Lower lobe of right lung (tissue), 2 donors: ENCODE data around the gene IL17RD. TPM values are rescaled to one million over a fixed set of nuclear protein-coding genes. Genes with fewer than 3 reads are reported as not detected.

Experiments used
- ATAC-seq, 2 donors: fragments of 200-7000 bp; cut with Tn5 transposase; one replicate each; pipeline ENCODE4 v1.9.1; 2020 to 2022; ENCODE audit warnings: mild to moderate bottlenecking in 2 of 2, moderate library complexity in 2 of 2
- DNase-seq: peaks from one replicate; pipeline ENCODE4 v3.0.0-alpha.2; 2020
- H3K27ac ChIP-seq: fragments of 200-600 bp; one replicate; pipeline ENCODE4 v1.8.0; 2022
- H3K27me3 ChIP-seq: fragments of 200-600 bp; one replicate; pipeline ENCODE4 v1.8.0; 2022; ENCODE audit warnings: low read depth
- H3K36me3 ChIP-seq: fragments of 200-600 bp; one replicate; pipeline ENCODE4 v1.8.0; 2022; ENCODE audit warnings: mild to moderate bottlenecking
- H3K4me1 ChIP-seq: fragments of 200-600 bp; one replicate; pipeline ENCODE4 v1.8.0; 2022
- H3K4me3 ChIP-seq: fragments of 200-600 bp; one replicate; pipeline ENCODE4 v1.8.0; 2022; ENCODE audit warnings: mild to moderate bottlenecking
- H3K9me3 ChIP-seq: fragments of 200-600 bp; one replicate; pipeline ENCODE4 v1.8.0; 2022
- intact Hi-C: fragments of 100-400 bp; cut with DNase I; formaldehyde crosslinking; loops from one replicate; pipeline ENCODE4 v1.11.0; 2022
- total RNA-seq: library from RNA; stranded (reverse); fragmentation: NEBNext Ultra II Directional; extraction: Animal tissue kit (Norgen Biotek cat#: 25700); gene quantifications from one replicate; pipeline ENCODE4 v1.2.1, GENCODE V29; 2021
- TF ChIP-seq, protein P1 (sequence below): fragments of 200-600 bp; IDR thresholded peaks from one replicate; pipeline ENCODE4 v1.8.0; 2022; ENCODE audit warnings: antibody characterized with exemption, mild to moderate bottlenecking
- donor health status: DM: no; HTN: yes; CAD: no; lungs with severe emphysema.

The IL17RD gene
- total RNA-seq, 1 donor from 2014 or later, result 2.4 TPM

DNA sequence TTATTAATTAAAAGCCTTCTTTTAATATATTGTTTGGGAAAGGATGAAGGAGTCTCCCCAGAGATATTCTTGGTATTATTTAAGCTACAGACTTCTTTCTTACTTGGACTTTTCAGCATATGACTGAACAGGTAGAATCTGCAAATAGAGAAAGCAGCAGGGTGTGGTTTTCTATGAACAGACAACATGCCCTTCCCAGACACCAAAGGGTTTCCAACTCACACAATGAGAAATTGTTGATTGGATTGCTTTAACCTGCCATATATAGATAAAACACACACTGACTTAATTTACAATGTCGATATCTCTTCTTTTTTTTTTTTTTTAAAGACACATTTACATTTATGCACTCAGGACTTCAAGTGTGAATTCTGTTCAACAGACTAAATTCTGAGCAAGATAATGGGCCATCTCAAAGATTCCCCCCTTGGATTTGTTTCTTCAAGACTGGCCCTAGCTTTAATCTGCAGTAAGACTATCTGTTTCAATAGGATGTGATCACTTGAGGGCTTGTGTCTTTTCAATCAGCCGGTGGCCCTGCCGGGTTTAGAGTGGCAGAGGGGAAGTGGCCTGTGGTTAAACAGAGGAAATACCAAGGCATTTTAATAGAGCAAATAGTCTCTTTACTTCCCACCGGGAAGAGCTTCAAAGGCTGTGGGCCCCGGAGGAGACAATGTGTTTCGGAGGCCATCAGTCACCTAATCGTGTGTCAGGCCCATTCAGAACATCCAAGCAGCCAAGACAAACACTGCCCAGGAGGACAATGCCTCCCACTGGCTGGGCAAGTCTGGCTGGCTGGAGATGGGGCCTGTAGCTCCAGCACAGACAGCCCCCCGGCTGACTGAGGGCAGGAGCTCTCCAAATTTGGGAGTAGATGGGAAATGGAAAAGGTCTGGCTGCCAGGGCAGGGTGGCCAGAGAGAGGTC lies 6.1 kb downstream of the IL17RD start:
- Histone ChIP-seq H3K27me3 (peaks cover 8% of the 10 kb centered on the region), H3K9me3 (no peaks in the 10 kb centered on the region), H3K4me1 (peaks cover 15% of the 10 kb centered on the region), H3K27ac (no peak overlapping the region), H3K36me3 (no peaks in the 10 kb centered on the region), H3K4me3 (no peak overlapping the region)
- ATAC-seq (no peak), DNase-seq (no peak)
- intact Hi-C loops, result no loop called here
- TF ChIP-seq, protein P1, sequence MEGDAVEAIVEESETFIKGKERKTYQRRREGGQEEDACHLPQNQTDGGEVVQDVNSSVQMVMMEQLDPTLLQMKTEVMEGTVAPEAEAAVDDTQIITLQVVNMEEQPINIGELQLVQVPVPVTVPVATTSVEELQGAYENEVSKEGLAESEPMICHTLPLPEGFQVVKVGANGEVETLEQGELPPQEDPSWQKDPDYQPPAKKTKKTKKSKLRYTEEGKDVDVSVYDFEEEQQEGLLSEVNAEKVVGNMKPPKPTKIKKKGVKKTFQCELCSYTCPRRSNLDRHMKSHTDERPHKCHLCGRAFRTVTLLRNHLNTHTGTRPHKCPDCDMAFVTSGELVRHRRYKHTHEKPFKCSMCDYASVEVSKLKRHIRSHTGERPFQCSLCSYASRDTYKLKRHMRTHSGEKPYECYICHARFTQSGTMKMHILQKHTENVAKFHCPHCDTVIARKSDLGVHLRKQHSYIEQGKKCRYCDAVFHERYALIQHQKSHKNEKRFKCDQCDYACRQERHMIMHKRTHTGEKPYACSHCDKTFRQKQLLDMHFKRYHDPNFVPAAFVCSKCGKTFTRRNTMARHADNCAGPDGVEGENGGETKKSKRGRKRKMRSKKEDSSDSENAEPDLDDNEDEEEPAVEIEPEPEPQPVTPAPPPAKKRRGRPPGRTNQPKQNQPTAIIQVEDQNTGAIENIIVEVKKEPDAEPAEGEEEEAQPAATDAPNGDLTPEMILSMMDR, result no peak

- no peaks in the 10 kb centered on the region for H3K9me3 ChIP-seq
- peaks cover 14% of the 10 kb centered on the region for H3K4me1 ChIP-seq
- intact Hi-C loops, result no loop called here
- H3K27ac ChIP-seq, result no peak overlapping the region
- H3K36me3 ChIP-seq, result no peaks in the 10 kb centered on the region
- DNase-seq (no peak), ATAC-seq (no peak)
- no peak overlapping the region for H3K4me3 ChIP-seq
- H3K27me3 ChIP-seq, result peaks cover 5% of the 10 kb centered on the region
- TF ChIP-seq, protein P1, result no peak
Observed at GRCh38 chr3:57158325-57158724, 6.8 kb downstream of the IL17RD start.

- no peak overlapping the region for H3K4me3 ChIP-seq
- peaks cover 14% of the 10 kb centered on the region for H3K4me1 ChIP-seq
- intact Hi-C loops, result no loop called here
- ATAC-seq, result no peak
- H3K9me3 ChIP-seq, result no peaks in the 10 kb centered on the region
- peaks cover under 1% of the 10 kb centered on the region for H3K27me3 ChIP-seq
- H3K27ac ChIP-seq, result no peak overlapping the region
- TF ChIP-seq, protein P1, result no peak
- no peaks in the 10 kb centered on the region for H3K36me3 ChIP-seq
- no peak for DNase-seq
Observed at GRCh38 chr3:57157545-57157944, 7.6 kb downstream of the IL17RD start.

GRCh38 chr3:57155310-57155643 lies 9.9 kb downstream of the IL17RD start:
- Histone ChIP-seq H3K27me3 (peaks cover 12% of the 10 kb centered on the region), H3K9me3 (no peaks in the 10 kb centered on the region), H3K36me3 (no peaks in the 10 kb centered on the region), H3K27ac (no peak overlapping the region), H3K4me1 (peaks cover 10% of the 10 kb centered on the region), H3K4me3 (no peak overlapping the region)
- intact Hi-C loops, result no loop called here
- TF ChIP-seq, protein P1, result no peak
- DNase-seq (no peak), ATAC-seq (no peak)

DNA sequence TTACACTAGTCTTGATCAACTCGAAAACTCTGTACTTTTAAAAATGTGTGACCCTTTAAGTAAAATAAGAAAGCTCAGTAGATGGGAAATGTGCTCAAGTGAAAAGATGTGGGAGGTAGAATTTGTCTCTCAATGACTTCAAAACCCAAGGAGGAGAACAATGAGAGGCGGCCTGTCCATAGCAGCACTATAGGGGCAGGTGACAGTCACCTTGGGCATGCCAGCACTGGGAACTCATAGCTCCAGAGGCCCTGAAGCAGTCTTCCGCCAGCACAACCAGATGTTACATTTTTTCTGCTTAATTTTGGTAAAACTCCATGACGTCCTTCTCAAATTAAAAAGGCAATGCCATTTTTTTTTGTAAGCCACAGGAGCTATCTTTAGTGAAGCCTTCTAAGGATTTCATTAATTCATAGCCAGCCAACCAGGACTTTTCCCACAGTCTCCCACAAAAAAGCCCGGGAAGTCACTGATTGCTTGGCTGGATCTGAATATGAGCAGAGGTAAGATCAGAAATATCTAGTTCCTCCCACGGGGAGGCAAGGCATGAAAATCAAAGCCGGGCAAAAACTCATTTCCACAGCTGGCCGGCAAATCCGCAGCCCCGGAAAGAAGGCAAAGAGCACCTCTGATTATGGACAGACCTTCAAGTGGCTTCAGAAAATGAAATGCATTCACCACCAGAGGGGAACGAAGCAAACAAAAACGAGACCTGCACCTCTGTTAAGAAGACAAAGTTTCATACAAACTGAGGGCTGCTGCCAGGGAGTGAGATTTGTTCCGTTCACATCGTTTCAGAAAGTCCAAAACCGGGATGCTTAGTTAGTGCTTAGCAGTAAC lies 10.5 kb downstream of the IL17RD start:
- Histone ChIP-seq H3K4me3 (no peak overlapping the region), H3K36me3 (no peaks in the 10 kb centered on the region), H3K27me3 (peaks cover 12% of the 10 kb centered on the region), H3K9me3 (no peaks in the 10 kb centered on the region), H3K4me1 (peaks cover 6% of the 10 kb centered on the region), H3K27ac (no peak overlapping the region)
- TF ChIP-seq, protein P1, result no peak
- DNase-seq (no peak), ATAC-seq (no peak)
- intact Hi-C loops, result no loop called here
